Small intestine (tissue), 7 donors: ENCODE data around the gene SEMA5A. TPM values are rescaled to one million over a fixed set of nuclear protein-coding genes. Genes with fewer than 3 reads are reported as not detected.
A peak's percentile ranks its signal among the peaks of the same experiment; 100 is the strongest.

ENCODE experiments used
- DNase-seq, 2 donors: peaks; one replicate each; pipeline versions ENCODE4 v3.0.0 to v3.0.0-alpha.2; 2013
- FAIRE-seq: peaks from 2 replicates; lab custom pipeline; 2012; peaks lifted over from hg19 to GRCh38; lab: Jason Lieb, UNC
- H3K27ac ChIP-seq, 3 donors: one replicate each; pipeline ENCODE4 v1.5.1; 2013; ENCODE audit warnings: low read length in 2 of 3, mild to moderate bottlenecking in 2 of 3, control low read depth in 1 of 3, inconsistent platforms in 1 of 3, low read depth in 1 of 3, moderate library complexity in 1 of 3
- H3K27me3 ChIP-seq, 3 donors: one replicate each; pipeline ENCODE4 v1.6.1; 2013; ENCODE audit warnings: low read length in 3 of 3, inconsistent platforms in 1 of 3; ENCODE audit not compliant: control insufficient read depth in 3 of 3, insufficient read depth in 3 of 3
- H3K36me3 ChIP-seq, 3 donors: one replicate each; pipeline ENCODE4 v1.6.1; 2013; ENCODE audit warnings: low read length in 3 of 3, inconsistent platforms in 1 of 3, low read depth in 1 of 3, mild to moderate bottlenecking in 1 of 3, moderate library complexity in 1 of 3; ENCODE audit not compliant: control insufficient read depth in 3 of 3, insufficient read depth in 2 of 3
- H3K4me1 ChIP-seq, 3 donors: one replicate each; pipeline ENCODE4 v1.6.1; 2013; ENCODE audit warnings: low read length in 2 of 3, inconsistent platforms in 1 of 3, low read depth in 1 of 3, mild to moderate bottlenecking in 1 of 3, moderate library complexity in 1 of 3; ENCODE audit not compliant: control insufficient read depth in 3 of 3, insufficient read depth in 2 of 3
- H3K4me3 ChIP-seq, 3 donors: one replicate each; pipeline ENCODE4 v1.5.1; 2013; ENCODE audit warnings: low read length in 3 of 3, control low read depth in 1 of 3, inconsistent platforms in 1 of 3, low read depth in 1 of 3, mild to moderate bottlenecking in 1 of 3, moderate library complexity in 1 of 3
- H3K9me3 ChIP-seq, 2 donors: one replicate each; pipeline ENCODE4 v1.6.1; 2013; ENCODE audit warnings: low read depth in 1 of 2, low read length in 1 of 2; ENCODE audit not compliant: control insufficient read depth in 2 of 2, insufficient read depth in 1 of 2
- WGBS, 3 donors: extraction: QIAGEN DNeasy Blood & Tissue Kit; methylation state at CpG; one replicate each; pipeline ENCODE4 v1.1.7; 2013; 5-methylcytosine and 5-hydroxymethylcytosine counted together
- polyA plus RNA-seq, 4 donors: library from polyadenylated mRNA; stranded (reverse) in 3 of 4; unstranded in 1 of 4; fragments of 200-250 nt in 3 of 4; fragments of 120-200 nt in 1 of 4; gene quantifications; one replicate each; pipeline versions ENCODE4 v1.2.1 to v1.2.3, GENCODE V29; 2013
- donor health status: healthy with polysubstance abuse.
- donor health status: control.
- donor health status: control.
- donor health status: Bipolar disorder and iron deficiency.
- donor health status: healthy.

The SEMA5A gene
- polyA plus RNA-seq, 4 donors = 0.45 to 11.1 (median 1.2) TPM

GRCh38 chr5:9231842-9232241, 314.0 kb downstream of the SEMA5A start:
- no peak overlapping the region for H3K27ac ChIP-seq
- H3K9me3 ChIP-seq = no peaks in the 10 kb centered on the region
- H3K4me1 ChIP-seq = no peaks in the 10 kb centered on the region
- DNase-seq (no peak), FAIRE-seq (no peak)
- 77 to 86% (median 82%) methylated on average over 2 of the region's 2 CpGs for WGBS, 3 donors
- H3K27me3 ChIP-seq = no peaks in the 10 kb centered on the region
- H3K36me3 ChIP-seq = no peaks in the 10 kb centered on the region
- H3K4me3 ChIP-seq = no peak overlapping the region

- Histone ChIP-seq H3K9me3 (no peaks in the 10 kb centered on the region), H3K36me3 (no peaks in the 10 kb centered on the region), H3K27me3 (no peaks in the 10 kb centered on the region), H3K4me1 (no peaks in the 10 kb centered on the region), H3K27ac (no peak overlapping the region), H3K4me3 (no peak overlapping the region)
- DNase-seq (no peak), FAIRE-seq (no peak)
- 82 to 86% (median 86%) methylated on average over 5 of the region's 5 CpGs for WGBS, 3 donors
Measured at GRCh38 chr5:9230355-9230754, 315.5 kb downstream of the SEMA5A start.

GRCh38 chr5:9226016-9226536, 319.8 kb downstream of the SEMA5A start:
- DNase-seq = peak; percentile 47
- no peak for FAIRE-seq
- no peak overlapping the region for H3K27ac ChIP-seq
- H3K9me3 ChIP-seq = no peaks in the 10 kb centered on the region
- peaks cover 0 to 7% (median 0%) of the 10 kb centered on the region in 3 donors for H3K36me3 ChIP-seq
- no peaks in the 10 kb centered on the region for H3K27me3 ChIP-seq
- WGBS, 3 donors = 40 to 57% (median 42%) methylated on average over 2 of the region's 2 CpGs
- no peaks in the 10 kb centered on the region for H3K4me1 ChIP-seq
- H3K4me3 ChIP-seq = no peak overlapping the region

- Histone ChIP-seq H3K27me3 (no peaks in the 10 kb centered on the region), H3K4me1 (no peaks in the 10 kb centered on the region), H3K4me3 (no peak overlapping the region), H3K9me3 (peaks cover 0 to 3% of the 10 kb centered on the region in 2 donors), H3K27ac (no peak overlapping the region), H3K36me3 (peaks cover 0 to 12% (median 0%) of the 10 kb centered on the region in 3 donors)
- WGBS, 3 donors = 83 to 87% (median 85%) methylated on average over 7 of the region's 7 CpGs
- DNase-seq (no peak), FAIRE-seq (no peak)
Measured at GRCh38 chr5:9222054-9222976, 323.6 kb downstream of the SEMA5A start.

GRCh38 chr5:9218358-9218757, 327.5 kb downstream of the SEMA5A start:
- H3K9me3 ChIP-seq = peaks cover 0 to 3% of the 10 kb centered on the region in 2 donors
- H3K27ac ChIP-seq = no peak overlapping the region
- DNase-seq = no peak
- H3K27me3 ChIP-seq = no peaks in the 10 kb centered on the region
- H3K36me3 ChIP-seq = peaks cover 0 to 8% (median 0%) of the 10 kb centered on the region in 3 donors
- WGBS, 3 donors = 75 to 94% (median 93%) methylated on average over 4 of the region's 4 CpGs
- H3K4me1 ChIP-seq = no peaks in the 10 kb centered on the region
- H3K4me3 ChIP-seq = no peak overlapping the region
- no peak for FAIRE-seq

- no peaks in the 10 kb centered on the region for H3K27me3 ChIP-seq
- peaks cover 0 to 2% (median 0%) of the 10 kb centered on the region in 3 donors for H3K36me3 ChIP-seq
- FAIRE-seq = no peak
- 58 to 84% (median 84%) methylated on average over 1 of the region's 1 CpG for WGBS, 3 donors
- no peaks in the 10 kb centered on the region for H3K9me3 ChIP-seq
- H3K27ac ChIP-seq = no peak overlapping the region
- DNase-seq = no peak
- no peak overlapping the region for H3K4me3 ChIP-seq
- H3K4me1 ChIP-seq = no peaks in the 10 kb centered on the region
Measured at GRCh38 chr5:9212605-9213004, 333.3 kb downstream of the SEMA5A start.

- Histone ChIP-seq H3K36me3 (peaks cover 0 to 2% (median 0%) of the 10 kb centered on the region in 3 donors), H3K27ac (no peak overlapping the region), H3K4me1 (no peaks in the 10 kb centered on the region), H3K27me3 (no peaks in the 10 kb centered on the region), H3K4me3 (no peak overlapping the region), H3K9me3 (no peaks in the 10 kb centered on the region)
- FAIRE-seq (no peak), DNase-seq (no peak)
- 80 to 89% (median 86%) methylated on average over 3 of the region's 3 CpGs for WGBS, 3 donors
Measured at GRCh38 chr5:9209846-9210492, 335.9 kb downstream of the SEMA5A start.

- Histone ChIP-seq H3K4me1 (no peaks in the 10 kb centered on the region), H3K27me3 (no peaks in the 10 kb centered on the region), H3K4me3 (no peak overlapping the region), H3K27ac (no peak overlapping the region), H3K9me3 (no peaks in the 10 kb centered on the region), H3K36me3 (peaks cover 0 to 1% (median 0%) of the 10 kb centered on the region in 3 donors)
- DNase-seq (peak; percentile 51 to 56), FAIRE-seq (no peak)
- 40 to 54% (median 41%) methylated on average over 5 of the region's 5 CpGs for WGBS, 3 donors
Measured at GRCh38 chr5:9207817-9208418, 338.0 kb downstream of the SEMA5A start.
